Panc1 (cell line): ENCODE measurements around the gene TMEM134.

ENCODE experiments used
- CTCF ChIP-seq: fragments of 450-650 bp; IDR thresholded peaks from 2 replicates; pipeline ENCODE4 v1.5.1; 2017; ENCODE audit warnings: mild to moderate bottlenecking
- POLR2AphosphoS5 ChIP-seq: IDR thresholded peaks from 2 replicates; pipeline ENCODE4 v1.6.1; 2012; ENCODE audit warnings: mild to moderate bottlenecking, low read depth, low read length, moderate library complexity
- TCF7L2 ChIP-seq: IDR thresholded peaks from 2 replicates; pipeline ENCODE4 v1.6.1; 2011; ENCODE audit warnings: mild to moderate bottlenecking, low read depth, low read length, inconsistent platforms
- TF ChIP-seq, protein P1 (sequence below), 2 experiments: IDR thresholded peaks; 2 replicates each; pipeline ENCODE4 v1.6.1; 2011 to 2012; ENCODE audit warnings: low read depth in 2 of 2, control low read depth in 1 of 2, low read length in 1 of 2, mild to moderate bottlenecking in 1 of 2, moderate library complexity in 1 of 2; ENCODE audit not compliant: insufficient read depth in 1 of 2

DNA sequence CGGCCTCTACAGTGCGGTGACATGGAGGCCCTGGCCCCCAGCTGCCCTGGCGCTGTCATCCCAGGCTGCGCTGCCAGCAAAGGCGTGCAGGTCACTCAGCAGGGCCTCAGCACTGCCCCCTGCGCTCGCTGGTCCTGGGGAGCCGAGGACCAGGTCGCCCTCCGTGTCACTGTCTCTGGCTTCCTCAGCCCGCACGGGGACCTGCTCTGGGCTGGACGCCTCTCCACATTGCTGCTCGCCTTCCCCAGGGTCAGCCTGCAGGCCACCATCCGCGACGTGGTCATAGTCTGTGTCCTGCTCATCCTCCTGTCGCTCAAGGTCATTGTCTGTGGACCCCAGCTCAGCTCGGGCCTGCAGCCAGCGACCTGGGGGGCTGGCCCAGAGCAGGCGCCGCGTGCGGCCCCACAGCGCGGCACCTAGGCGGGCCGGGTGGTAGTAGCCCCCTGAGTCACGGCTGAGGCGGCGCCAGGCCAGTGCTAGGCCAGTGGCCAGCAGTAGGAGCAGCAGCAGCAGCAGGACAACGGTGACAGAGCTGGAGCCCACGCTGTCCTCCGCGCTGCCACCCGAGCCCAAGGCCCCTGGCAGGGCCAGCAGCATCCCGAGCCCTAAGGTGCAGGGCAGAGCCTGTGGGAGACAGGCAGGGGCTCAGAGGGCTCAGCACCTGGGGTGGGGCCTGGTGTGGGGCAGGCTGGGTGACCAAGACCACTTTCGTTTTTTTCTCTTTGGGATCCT lies 33.2 kb downstream of the TMEM134 start:
- TF ChIP-seq TCF7L2 (no peak), CTCF (no peak), POLR2AphosphoS5 (peak; percentile 45; the same call in 1 of the 2 replicates)
- TF ChIP-seq, protein P1, sequence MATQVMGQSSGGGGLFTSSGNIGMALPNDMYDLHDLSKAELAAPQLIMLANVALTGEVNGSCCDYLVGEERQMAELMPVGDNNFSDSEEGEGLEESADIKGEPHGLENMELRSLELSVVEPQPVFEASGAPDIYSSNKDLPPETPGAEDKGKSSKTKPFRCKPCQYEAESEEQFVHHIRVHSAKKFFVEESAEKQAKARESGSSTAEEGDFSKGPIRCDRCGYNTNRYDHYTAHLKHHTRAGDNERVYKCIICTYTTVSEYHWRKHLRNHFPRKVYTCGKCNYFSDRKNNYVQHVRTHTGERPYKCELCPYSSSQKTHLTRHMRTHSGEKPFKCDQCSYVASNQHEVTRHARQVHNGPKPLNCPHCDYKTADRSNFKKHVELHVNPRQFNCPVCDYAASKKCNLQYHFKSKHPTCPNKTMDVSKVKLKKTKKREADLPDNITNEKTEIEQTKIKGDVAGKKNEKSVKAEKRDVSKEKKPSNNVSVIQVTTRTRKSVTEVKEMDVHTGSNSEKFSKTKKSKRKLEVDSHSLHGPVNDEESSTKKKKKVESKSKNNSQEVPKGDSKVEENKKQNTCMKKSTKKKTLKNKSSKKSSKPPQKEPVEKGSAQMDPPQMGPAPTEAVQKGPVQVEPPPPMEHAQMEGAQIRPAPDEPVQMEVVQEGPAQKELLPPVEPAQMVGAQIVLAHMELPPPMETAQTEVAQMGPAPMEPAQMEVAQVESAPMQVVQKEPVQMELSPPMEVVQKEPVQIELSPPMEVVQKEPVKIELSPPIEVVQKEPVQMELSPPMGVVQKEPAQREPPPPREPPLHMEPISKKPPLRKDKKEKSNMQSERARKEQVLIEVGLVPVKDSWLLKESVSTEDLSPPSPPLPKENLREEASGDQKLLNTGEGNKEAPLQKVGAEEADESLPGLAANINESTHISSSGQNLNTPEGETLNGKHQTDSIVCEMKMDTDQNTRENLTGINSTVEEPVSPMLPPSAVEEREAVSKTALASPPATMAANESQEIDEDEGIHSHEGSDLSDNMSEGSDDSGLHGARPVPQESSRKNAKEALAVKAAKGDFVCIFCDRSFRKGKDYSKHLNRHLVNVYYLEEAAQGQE (IDR thresholded peaks at IDR 0.05; ENCODE audit: insufficient read depth in 1 of 2, low read depth in 2 of 2, low read length in 1 of 2) = 0 out of 4 replicates have a peak, but pooled peaks of 1 of the 2 experiments have one; percentile 1
